ENCODE measurements around the gene PELI2. TPM values are rescaled to one million over a fixed set of nuclear protein-coding genes. Genes with fewer than 3 reads are reported as not detected.
"Not testable (repeated sequence)": the region's sequence is repeated elsewhere in the genome, so short reads cannot be mapped to it uniquely, and the experiment has no call there.

Gene PELI2
- total RNA-seq, 1 donor = 14.1 TPM

DNA sequence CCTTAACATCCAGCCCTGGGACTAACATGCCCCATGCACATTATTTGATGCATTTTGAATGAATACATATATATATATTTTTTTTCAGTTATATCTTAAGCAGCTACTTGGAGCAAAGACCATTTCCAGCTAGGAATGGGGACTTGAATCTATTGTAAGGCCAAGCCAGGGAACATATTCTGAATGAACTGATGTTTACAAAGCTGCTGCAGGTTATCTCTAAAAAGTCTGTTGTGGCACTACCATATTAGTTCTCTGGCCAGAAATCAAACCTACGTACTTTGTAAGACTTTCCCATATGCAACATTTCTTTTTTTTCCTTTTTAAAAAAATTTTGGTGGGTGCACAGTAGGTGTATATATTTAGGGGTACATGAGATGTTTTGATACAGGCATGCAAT, 43.4 kb downstream of the PELI2 start:
- Histone ChIP-seq H3K36me3 (ENCODE audit: insufficient read depth, low read length) (no peaks in the 10 kb centered on the region), H3K4me2 (ENCODE audit: insufficient read depth, low read length) (no peak overlapping the region), H2AFZ (ENCODE audit: low read length) (no peak overlapping the region), H3K9me3 (ENCODE audit: low read depth, low read length) (no peaks in the 10 kb centered on the region), H3K27me3 (ENCODE audit: insufficient read depth, low read length) (no peaks in the 10 kb centered on the region), H3K4me1 (ENCODE audit: insufficient read depth, low read length) (no peaks in the 10 kb centered on the region), H3K27ac (ENCODE audit: low read depth, low read length) (no peak overlapping the region), H3K79me2 (ENCODE audit: insufficient read depth, low read length) (no peaks in the 10 kb centered on the region), H4K20me1 (ENCODE audit: insufficient read depth, low read length) (no peaks in the 10 kb centered on the region), H3K4me3 (ENCODE audit: insufficient read depth, low read length) (no peak overlapping the region)
- TF ChIP-seq, protein P1, sequence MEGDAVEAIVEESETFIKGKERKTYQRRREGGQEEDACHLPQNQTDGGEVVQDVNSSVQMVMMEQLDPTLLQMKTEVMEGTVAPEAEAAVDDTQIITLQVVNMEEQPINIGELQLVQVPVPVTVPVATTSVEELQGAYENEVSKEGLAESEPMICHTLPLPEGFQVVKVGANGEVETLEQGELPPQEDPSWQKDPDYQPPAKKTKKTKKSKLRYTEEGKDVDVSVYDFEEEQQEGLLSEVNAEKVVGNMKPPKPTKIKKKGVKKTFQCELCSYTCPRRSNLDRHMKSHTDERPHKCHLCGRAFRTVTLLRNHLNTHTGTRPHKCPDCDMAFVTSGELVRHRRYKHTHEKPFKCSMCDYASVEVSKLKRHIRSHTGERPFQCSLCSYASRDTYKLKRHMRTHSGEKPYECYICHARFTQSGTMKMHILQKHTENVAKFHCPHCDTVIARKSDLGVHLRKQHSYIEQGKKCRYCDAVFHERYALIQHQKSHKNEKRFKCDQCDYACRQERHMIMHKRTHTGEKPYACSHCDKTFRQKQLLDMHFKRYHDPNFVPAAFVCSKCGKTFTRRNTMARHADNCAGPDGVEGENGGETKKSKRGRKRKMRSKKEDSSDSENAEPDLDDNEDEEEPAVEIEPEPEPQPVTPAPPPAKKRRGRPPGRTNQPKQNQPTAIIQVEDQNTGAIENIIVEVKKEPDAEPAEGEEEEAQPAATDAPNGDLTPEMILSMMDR (IDR thresholded peaks at IDR 0.05; ENCODE audit: extremely low read depth, low read depth, low read length) = no peak
- DNase-seq (ENCODE audit: insufficient read length, low spot score, missing footprints) = no peak

DNA sequence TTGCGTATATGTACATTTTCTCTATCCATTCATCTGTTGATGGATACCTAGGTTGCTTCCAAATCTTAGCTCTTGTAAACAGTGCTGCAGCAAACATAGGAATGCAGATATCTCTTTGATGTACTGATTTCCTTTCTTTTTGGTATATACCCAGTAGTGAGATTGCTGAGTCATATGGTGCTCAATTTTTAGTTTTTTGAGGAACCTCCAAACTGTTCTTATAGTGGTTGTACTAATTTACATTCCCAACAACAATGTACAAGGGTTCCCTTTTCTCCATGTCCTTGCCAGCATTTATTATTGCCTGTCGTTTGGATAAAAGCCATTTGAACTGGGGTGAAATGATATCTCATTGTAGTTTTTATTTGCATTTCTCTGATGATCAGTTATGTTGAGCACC, 44.3 kb downstream of the PELI2 start:
- H3K79me2 ChIP-seq (ENCODE audit: insufficient read depth, low read length) = no peaks in the 10 kb centered on the region
- no peaks in the 10 kb centered on the region for H3K4me1 ChIP-seq (ENCODE audit: insufficient read depth, low read length)
- no peaks in the 10 kb centered on the region for H3K27me3 ChIP-seq (ENCODE audit: insufficient read depth, low read length)
- no peaks in the 10 kb centered on the region for H3K9me3 ChIP-seq (ENCODE audit: low read depth, low read length)
- DNase-seq (ENCODE audit: insufficient read length, low spot score, missing footprints) = no peak
- H2AFZ ChIP-seq (ENCODE audit: low read length) = no peak overlapping the region
- no peaks in the 10 kb centered on the region for H3K36me3 ChIP-seq (ENCODE audit: insufficient read depth, low read length)
- no peak overlapping the region for H3K4me3 ChIP-seq (ENCODE audit: insufficient read depth, low read length)
- no peak overlapping the region for H3K27ac ChIP-seq (ENCODE audit: low read depth, low read length)
- TF ChIP-seq, protein P1 (IDR thresholded peaks at IDR 0.05; ENCODE audit: extremely low read depth, low read depth, low read length) = no peak
- H3K4me2 ChIP-seq (ENCODE audit: insufficient read depth, low read length) = no peak overlapping the region
- no peaks in the 10 kb centered on the region for H4K20me1 ChIP-seq (ENCODE audit: insufficient read depth, low read length)

DNA sequence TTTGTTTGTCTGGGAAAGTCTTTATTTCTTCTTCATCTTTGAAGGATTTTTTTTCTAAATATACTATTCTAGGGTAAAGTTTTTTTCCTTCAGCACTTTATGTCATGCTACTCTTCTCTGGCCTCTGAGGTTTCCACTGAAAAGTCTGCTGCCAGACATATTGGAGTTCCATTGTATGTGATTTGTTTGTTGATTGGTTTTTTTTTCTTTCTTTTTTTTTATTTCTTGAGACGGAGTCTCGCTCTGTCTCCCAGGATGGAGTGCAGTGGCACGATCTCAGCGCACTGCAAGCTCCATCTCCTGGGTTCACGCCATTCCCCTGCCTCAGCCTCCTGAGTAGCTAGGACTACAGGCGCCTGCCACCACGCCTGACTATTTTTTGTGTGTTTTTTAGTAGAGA, 48.4 kb downstream of the PELI2 start:
- not testable (repeated sequence) for H3K79me2 ChIP-seq (ENCODE audit: insufficient read depth, low read length); H3K4me1 ChIP-seq (ENCODE audit: insufficient read depth, low read length); H3K27me3 ChIP-seq (ENCODE audit: insufficient read depth, low read length); DNase-seq (ENCODE audit: insufficient read length, low spot score, missing footprints); H4K20me1 ChIP-seq (ENCODE audit: insufficient read depth, low read length); H3K4me3 ChIP-seq (ENCODE audit: insufficient read depth, low read length); H3K4me2 ChIP-seq (ENCODE audit: insufficient read depth, low read length); H3K36me3 ChIP-seq (ENCODE audit: insufficient read depth, low read length); H3K9me3 ChIP-seq (ENCODE audit: low read depth, low read length); H3K27ac ChIP-seq (ENCODE audit: low read depth, low read length); H2AFZ ChIP-seq (ENCODE audit: low read length)

DNA sequence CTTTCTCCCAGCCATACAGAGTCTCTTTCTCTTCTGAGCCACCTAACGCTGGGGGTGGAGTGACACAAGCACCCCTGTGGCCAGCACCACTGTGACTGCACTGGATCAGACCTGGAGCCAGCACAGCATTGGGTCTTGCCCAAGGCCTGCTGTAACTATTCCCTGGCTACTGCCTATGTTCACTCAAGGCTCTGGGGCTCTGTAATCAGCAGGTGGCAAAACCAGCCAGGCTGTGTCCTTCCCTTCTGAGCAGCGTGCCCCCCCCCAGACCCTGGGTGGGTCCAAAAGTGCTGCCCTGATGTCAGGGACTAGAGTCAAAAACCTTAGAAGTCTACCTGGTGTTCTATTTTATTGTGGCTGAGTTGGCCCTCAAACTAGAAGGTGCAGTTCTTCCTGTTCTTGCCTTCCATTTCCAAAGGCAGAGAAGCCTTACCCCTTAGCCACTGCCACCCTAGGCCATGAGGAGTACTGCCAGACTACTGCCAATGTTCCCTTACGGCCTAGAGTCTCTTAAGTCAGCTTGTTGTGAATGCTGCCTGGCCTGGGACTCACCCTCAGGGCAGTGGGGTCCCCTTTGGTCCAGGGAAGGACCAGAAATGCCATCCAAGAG, 49.9 kb downstream of the PELI2 start:
- Histone ChIP-seq H3K27ac (ENCODE audit: low read depth, low read length) (no peak overlapping the region), H3K27me3 (ENCODE audit: insufficient read depth, low read length) (no peaks in the 10 kb centered on the region), H3K4me1 (ENCODE audit: insufficient read depth, low read length) (peaks cover 11% of the 10 kb centered on the region), H3K36me3 (ENCODE audit: insufficient read depth, low read length) (no peaks in the 10 kb centered on the region), H3K79me2 (ENCODE audit: insufficient read depth, low read length) (no peaks in the 10 kb centered on the region), H4K20me1 (ENCODE audit: insufficient read depth, low read length) (no peaks in the 10 kb centered on the region), H3K9me3 (ENCODE audit: low read depth, low read length) (no peaks in the 10 kb centered on the region), H3K4me2 (ENCODE audit: insufficient read depth, low read length) (no peak overlapping the region), H2AFZ (ENCODE audit: low read length) (no peak overlapping the region), H3K4me3 (ENCODE audit: insufficient read depth, low read length) (no peak overlapping the region)
- TF ChIP-seq, protein P1 (IDR thresholded peaks at IDR 0.05; ENCODE audit: extremely low read depth, low read depth, low read length) = no peak
- DNase-seq (ENCODE audit: insufficient read length, low spot score, missing footprints) = no peak

Data from osteoblast (primary cell).